GM06990 (cell line): ENCODE measurements around the gene COL8A1.

Experiments
- DNase-seq: peaks from one replicate; pipeline ENCODE4 v3.0.0-alpha.2; 2011; ENCODE audit not compliant: insufficient read length; ENCODE audit errors: extremely low read depth
- H3K27me3 ChIP-seq: replicated peaks from 2 replicates; pipeline ENCODE4 v1.6.0; 2011; ENCODE audit warnings: low read length; ENCODE audit not compliant: control insufficient read depth, insufficient read depth
- H3K36me3 ChIP-seq: 2 replicates; pipeline ENCODE4 v1.5.1; 2011; ENCODE audit warnings: low read length; ENCODE audit not compliant: control insufficient read depth, insufficient read depth
- H3K4me3 ChIP-seq: replicated peaks from 2 replicates; pipeline ENCODE4 v1.5.1; 2011; ENCODE audit warnings: low read depth, mild to moderate bottlenecking, control low read depth, low read length
- CTCF ChIP-seq: IDR thresholded peaks from 2 replicates; pipeline ENCODE4 v1.5.1; 2011; ENCODE audit warnings: low read length, control low read depth, mild to moderate bottlenecking, inconsistent platforms; ENCODE audit not compliant: insufficient read depth, poor library complexity, severe bottlenecking

Gene COL8A1

DNA sequence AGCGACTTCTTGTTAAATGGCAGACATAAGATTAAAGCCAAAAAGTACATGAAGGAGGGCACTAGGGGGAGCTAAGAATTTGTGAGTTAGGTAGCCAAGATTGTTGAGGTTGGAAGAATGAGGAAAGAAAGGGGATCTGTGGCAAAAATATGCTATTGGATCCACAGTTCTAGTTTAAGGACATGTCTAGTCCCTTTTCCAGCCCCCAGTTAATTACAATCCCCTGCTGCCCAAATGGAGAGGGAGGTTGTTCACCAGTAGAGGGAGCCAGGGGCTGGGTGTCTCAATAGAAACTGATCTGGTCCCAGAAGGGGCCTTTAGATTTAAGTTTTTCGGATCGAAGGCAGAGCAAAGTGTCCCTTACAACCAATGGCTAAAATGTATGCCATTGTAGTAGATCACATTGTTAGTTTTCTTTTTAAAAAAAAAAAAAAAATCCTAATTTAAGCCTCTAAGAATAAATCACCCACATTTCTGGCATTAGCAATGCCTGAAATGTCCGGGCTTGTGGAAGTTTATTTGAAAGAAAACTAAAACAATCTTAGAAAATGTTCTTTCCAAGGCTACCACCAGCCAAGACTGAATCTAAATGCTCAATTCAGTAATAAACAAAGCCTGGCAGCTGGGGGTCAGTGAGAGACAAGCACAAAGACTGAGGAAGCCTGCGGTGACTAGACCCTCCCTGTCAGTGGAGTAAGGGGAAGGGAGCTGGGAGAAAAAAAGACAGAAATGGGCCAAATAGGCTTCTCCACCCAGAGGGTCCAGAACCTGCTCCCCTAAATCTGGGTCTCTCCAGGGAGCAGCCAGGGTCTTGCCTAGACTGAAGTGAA is 7.1 kb downstream of the COL8A1 start:
- H3K4me3 ChIP-seq: no peak overlapping the region
- no peak for DNase-seq
- TF ChIP-seq CTCF: peak; percentile 87
- no peaks in the 10 kb centered on the region for H3K36me3 ChIP-seq
- no peaks in the 10 kb centered on the region; the same call in 1 of the 2 replicates for H3K27me3 ChIP-seq

DNA sequence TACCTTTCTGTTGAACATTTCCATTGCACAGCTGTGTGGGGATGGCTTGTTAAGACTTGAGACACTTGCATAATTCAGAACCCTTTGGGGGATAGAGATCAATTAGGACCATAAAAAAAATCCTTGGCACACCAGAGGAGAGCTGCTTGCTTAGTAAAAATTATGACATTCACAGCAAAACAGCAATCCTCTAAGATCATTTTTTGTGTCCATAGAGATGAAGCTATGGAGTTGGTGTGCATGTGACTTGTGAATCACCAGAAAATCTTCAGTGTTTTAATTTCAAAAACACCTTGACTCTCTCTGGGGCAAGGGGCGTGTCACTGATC is 7.7 kb downstream of the COL8A1 start:
- H3K36me3 ChIP-seq: no peaks in the 10 kb centered on the region
- no peaks in the 10 kb centered on the region for H3K27me3 ChIP-seq
- H3K4me3 ChIP-seq: no peak overlapping the region
- no peak for DNase-seq
- TF ChIP-seq CTCF: no peak

- Histone ChIP-seq H3K27me3 (no peaks in the 10 kb centered on the region), H3K36me3 (no peaks in the 10 kb centered on the region), H3K4me3 (no peak overlapping the region)
- DNase-seq: no peak
- no peak for TF ChIP-seq CTCF
Observed at GRCh38 chr3:99647081-99647480, 8.7 kb downstream of the COL8A1 start.

DNA sequence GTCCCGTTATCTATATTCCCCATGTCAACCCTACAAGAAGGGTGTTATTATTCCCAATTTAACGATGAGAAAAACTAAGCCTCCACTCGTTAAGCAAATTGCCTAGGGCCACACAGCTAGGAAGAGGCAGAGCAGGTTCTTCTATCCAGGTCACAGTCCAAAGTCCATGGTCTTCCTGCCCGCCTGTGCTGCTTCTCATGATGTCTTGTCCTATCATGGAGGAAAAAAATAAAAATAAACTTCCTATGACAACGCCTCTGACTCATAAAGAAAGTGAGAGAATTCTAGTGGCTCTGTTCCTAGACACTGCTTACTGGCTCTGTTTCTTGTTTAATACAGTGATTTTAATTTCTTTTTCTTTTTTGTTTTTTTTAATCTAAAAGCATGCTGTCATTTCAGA is 9.7 kb downstream of the COL8A1 start:
- TF ChIP-seq CTCF: no peak
- H3K27me3 ChIP-seq: no peaks in the 10 kb centered on the region
- DNase-seq: no peak
- no peaks in the 10 kb centered on the region for H3K36me3 ChIP-seq
- H3K4me3 ChIP-seq: no peak overlapping the region

GRCh38 chr3:99648516-99648915 is 10.1 kb downstream of the COL8A1 start:
- no peak for TF ChIP-seq CTCF
- no peaks in the 10 kb centered on the region for H3K36me3 ChIP-seq
- no peak overlapping the region for H3K4me3 ChIP-seq
- no peak for DNase-seq
- H3K27me3 ChIP-seq: no peaks in the 10 kb centered on the region

GRCh38 chr3:99651531-99651930 is 13.1 kb downstream of the COL8A1 start:
- Histone ChIP-seq H3K4me3 (no peak overlapping the region), H3K27me3 (no peaks in the 10 kb centered on the region), H3K36me3 (no peaks in the 10 kb centered on the region)
- DNase-seq: no peak
- TF ChIP-seq CTCF: no peak
